Karpas-422 (cell line): ENCODE results near the gene NLRP6. TPM values are rescaled to one million over a fixed set of nuclear protein-coding genes. Genes with fewer than 3 reads are reported as not detected.
A peak's percentile ranks its signal among the peaks of the same experiment; 100 is the strongest.
"Not testable (repeated sequence)": the region's sequence is repeated elsewhere in the genome, so short reads cannot be mapped to it uniquely, and the experiment has no call there.

Source experiments
- DNase-seq: peaks from one replicate; pipeline ENCODE4 v3.0.0-alpha.2; 2015
- H2AFZ ChIP-seq: fragments of 200-600 bp; sonication (generic); 2 replicates; pipeline ENCODE4 v1.6.1; 2014; ENCODE audit warnings: antibody characterized with exemption, low read length, mixed read lengths
- H3K27ac ChIP-seq: fragments of 200-600 bp; sonication (generic); 2 replicates; pipeline ENCODE4 v1.5.1; 2014; ENCODE audit warnings: mild to moderate bottlenecking, low read length, moderate library complexity
- H3K27me3 ChIP-seq: fragments of 200-600 bp; sonication (generic); 2 replicates; pipeline ENCODE4 v1.6.1; 2014; ENCODE audit warnings: low read length, mixed read lengths
- H3K36me3 ChIP-seq: fragments of 200-600 bp; sonication (generic); 2 replicates; pipeline ENCODE4 v1.6.1; 2014; ENCODE audit warnings: low read length, mixed read lengths; ENCODE audit not compliant: insufficient read depth
- H3K4me1 ChIP-seq: fragments of 200-600 bp; sonication (generic); 2 replicates; pipeline ENCODE4 v1.6.1; 2014; ENCODE audit warnings: mild to moderate bottlenecking, low read length, mixed read lengths
- H3K4me2 ChIP-seq: fragments of 200-600 bp; sonication (generic); 2 replicates; pipeline ENCODE4 v1.6.1; 2014; ENCODE audit warnings: low read length, low read depth, mild to moderate bottlenecking; ENCODE audit not compliant: poor library complexity, severe bottlenecking
- H3K4me3 ChIP-seq: fragments of 200-600 bp; sonication (generic); 2 replicates; pipeline ENCODE4 v1.5.1; 2014; ENCODE audit warnings: mild to moderate bottlenecking, antibody characterized with exemption, low read length, mixed read lengths
- H3K79me2 ChIP-seq: fragments of 200-600 bp; sonication (generic); 2 replicates; pipeline ENCODE4 v1.6.1; 2014; ENCODE audit warnings: mild to moderate bottlenecking, low read length, mixed read lengths
- H3K9ac ChIP-seq: fragments of 200-600 bp; sonication (generic); 2 replicates; pipeline ENCODE4 v1.6.0; 2014; ENCODE audit warnings: low read length
- H3K9me2 ChIP-seq: fragments of 200-600 bp; sonication (generic), shearing (Covaris generic); replicated peaks from 2 replicates; pipeline ENCODE4 v1.6.0; 2014; ENCODE audit warnings: mild to moderate bottlenecking, low read length, moderate library complexity; ENCODE audit not compliant: insufficient read depth
- H3K9me3 ChIP-seq: fragments of 300-700, 200-600 bp; sonication (generic); 2 replicates; pipeline ENCODE4 v1.6.1; 2014; ENCODE audit warnings: low read length, mixed read lengths
- H4K20me1 ChIP-seq: fragments of 200-600 bp; sonication (generic); 2 replicates; pipeline ENCODE4 v1.6.1; 2014; ENCODE audit warnings: mild to moderate bottlenecking, antibody characterized with exemption, low read length, low read depth; ENCODE audit not compliant: insufficient read depth
- total RNA-seq: library from RNA; depleted of rRNA; stranded (reverse); fragments of >200 nt; shearing (Covaris generic); gene quantifications from 2 replicates; pipeline ENCODE4 v1.2.3, GENCODE V29; 2014; ENCODE audit warnings: low replicate concordance

NLRP6 gene
- total RNA-seq, 1 experiment from 2014 or later = not detected

DNA sequence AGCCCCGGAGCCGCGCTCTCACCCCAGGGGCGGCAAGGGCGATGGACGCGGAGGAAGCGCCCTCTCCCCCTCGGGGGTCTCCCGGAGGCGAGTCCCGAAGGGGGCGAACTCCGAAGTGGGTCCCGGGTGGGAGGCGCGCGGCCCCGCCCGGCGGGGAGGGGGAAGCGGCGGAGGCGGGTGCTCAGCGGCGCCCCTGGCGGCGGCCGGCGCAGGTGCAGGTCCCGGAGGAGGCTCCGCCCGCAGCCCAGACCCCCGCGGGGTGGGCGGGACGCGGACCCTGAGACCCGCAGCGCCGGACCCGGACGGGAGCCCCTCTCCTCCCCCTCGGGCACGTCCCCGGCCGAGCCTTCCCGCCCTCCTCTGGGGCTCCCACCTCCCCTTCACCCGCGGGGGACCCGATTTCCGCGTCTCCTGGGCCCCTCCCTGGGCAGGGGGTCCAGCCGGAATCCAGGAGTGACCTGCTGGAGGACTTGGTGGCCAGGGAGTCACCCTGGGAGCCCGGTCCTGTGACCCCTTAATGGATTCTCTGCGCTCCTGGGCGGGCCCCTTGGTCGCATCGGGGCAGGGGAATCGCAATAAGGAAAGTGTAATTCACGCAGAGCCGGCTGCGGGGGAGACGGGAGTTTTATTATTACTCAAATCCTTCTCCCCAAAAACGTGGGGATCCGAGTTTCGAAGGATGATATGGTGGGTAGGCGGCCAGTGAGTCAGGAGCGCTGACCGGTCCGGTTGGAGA, 33.0 kb downstream of the NLRP6 start:
- H3K4me1 ChIP-seq = peaks cover 29% of the 10 kb centered on the region
- not testable (repeated sequence) for H3K27ac ChIP-seq, H3K9ac ChIP-seq

DNA sequence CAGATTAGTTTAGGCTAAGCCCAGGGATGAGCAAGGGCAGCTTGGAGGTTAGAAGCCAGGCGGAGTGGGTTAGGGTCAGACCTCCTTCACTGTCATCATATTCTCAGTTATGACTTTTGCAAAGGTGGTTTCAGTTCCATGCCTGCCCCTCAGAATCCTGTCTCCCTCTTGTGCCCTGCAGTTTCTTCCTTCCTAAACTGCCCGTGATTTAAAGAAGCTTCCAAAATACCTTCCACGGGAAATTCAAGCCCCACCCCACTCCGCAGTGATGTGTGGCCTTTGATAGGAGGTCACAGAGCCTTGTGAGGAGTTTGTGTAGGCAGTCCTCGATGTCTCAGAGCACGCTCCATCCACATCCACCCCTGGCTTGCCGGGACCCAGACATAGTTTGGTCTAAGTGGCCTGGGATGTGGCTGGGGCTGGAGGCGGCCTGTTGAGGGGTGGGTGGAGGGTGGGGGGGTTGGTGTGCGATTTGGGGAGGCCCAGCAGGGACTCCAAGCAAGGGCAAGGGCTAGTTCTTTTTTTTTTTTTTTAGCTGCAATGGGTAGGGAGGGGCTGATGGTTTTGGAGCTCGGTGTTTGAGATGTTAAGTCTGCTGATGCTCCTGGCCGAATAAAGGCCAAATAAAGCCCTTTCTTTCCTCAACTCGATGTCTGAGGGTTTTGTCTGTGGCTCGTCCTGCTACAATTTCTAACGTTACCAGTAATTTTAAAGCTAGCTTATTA, 34.0 kb downstream of the NLRP6 start:
- H3K4me3 ChIP-seq = no peak overlapping the region
- H3K36me3 ChIP-seq = no peaks in the 10 kb centered on the region
- no peaks in the 10 kb centered on the region for H4K20me1 ChIP-seq
- H3K27me3 ChIP-seq = no peaks in the 10 kb centered on the region
- H3K4me1 ChIP-seq = peaks cover 29% of the 10 kb centered on the region
- H2AFZ ChIP-seq = no peak overlapping the region
- H3K9me2 ChIP-seq = no peaks in the 10 kb centered on the region
- DNase-seq = no peak
- peaks cover 9% of the 10 kb centered on the region for H3K79me2 ChIP-seq
- H3K4me2 ChIP-seq = no peak overlapping the region
- no peaks in the 10 kb centered on the region for H3K9me3 ChIP-seq
- H3K27ac ChIP-seq = no peak overlapping the region
- no peak overlapping the region for H3K9ac ChIP-seq

More for the DNA sequence above, 33.0 kb downstream of the NLRP6 start:
- H3K79me2 ChIP-seq, H3K27me3 ChIP-seq, H4K20me1 ChIP-seq, H3K9me2 ChIP-seq, H3K4me3 ChIP-seq, DNase-seq, H3K4me2 ChIP-seq, H2AFZ ChIP-seq, H3K9me3 ChIP-seq, H3K36me3 ChIP-seq: not testable (repeated sequence)

DNA sequence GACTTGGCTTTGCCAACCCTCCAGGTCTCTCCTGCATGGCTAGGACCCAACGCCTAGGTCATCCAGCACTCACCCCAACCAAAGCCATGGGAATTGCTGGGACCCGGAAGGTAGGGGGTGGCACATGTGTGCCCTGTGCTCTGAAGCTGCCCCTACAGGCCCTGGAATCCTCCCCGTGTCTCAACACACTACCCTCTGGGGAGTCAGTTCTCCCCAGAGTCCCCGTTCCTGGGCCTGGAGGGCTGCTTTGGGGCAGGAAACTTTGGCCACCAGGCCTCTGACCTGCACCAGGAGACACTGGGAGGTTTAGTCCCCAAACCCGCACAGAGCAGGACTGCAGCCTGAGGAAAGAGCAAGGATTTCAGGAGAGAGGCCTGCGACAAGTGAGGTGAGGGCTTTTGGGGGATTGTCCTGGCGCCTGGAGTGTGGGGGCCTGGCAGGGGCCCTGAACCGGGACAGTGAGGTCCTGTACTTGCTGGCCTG, 35.1 kb downstream of the NLRP6 start:
- Histone ChIP-seq H3K9me2 (no peaks in the 10 kb centered on the region), H3K27me3 (no peaks in the 10 kb centered on the region), H3K4me2 (peak overlapping the region; percentile 70), H3K9ac (peak overlapping the region; percentile 73), H4K20me1 (no peaks in the 10 kb centered on the region), H3K9me3 (no peaks in the 10 kb centered on the region), H3K36me3 (no peaks in the 10 kb centered on the region), H3K79me2 (peaks cover 9% of the 10 kb centered on the region), H3K4me3 (peak overlapping the region; percentile 68), H3K4me1 (peaks cover 27% of the 10 kb centered on the region), H2AFZ (peak overlapping the region; percentile 15; the same call in 1 of the 2 replicates), H3K27ac (peak overlapping the region; percentile 58)
- DNase-seq = no peak

DNA sequence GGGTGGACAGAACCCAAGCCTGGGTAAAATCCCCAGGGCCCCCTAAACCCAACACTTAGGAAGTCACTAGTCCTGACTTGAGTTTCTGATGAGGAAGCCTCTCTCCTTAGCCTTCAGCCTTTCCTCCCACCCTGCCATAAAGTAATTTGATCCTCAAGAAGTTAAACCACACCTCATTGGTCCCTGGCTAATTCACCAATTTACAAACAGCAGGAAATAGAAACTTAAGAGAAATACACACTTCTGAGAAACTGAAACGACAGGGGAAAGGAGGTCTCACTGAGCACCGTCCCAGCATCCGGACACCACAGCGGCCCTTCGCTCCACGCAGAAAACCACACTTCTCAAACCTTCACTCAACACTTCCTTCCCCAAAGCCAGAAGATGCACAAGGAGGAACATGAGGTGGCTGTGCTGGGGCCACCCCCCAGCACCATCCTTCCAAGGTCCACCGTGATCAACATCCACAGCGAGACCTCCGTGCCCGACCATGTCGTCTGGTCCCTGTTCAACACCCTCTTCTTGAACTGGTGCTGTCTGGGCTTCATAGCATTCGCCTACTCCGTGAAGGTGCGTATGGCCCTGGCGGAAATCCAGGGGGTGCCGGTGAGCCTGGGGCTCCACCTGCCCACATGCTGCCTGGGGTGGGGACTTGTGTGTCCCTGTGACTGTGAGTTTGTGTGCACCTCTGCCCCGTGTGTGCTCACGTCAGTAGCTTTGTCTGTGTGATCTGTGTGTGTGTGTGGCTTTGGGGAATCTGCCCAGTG, 35.8 kb downstream of the NLRP6 start, which contains the start of gene IFITM1:
Gene IFITM1 (plus strand): TSS at position 254 of the 767 bp plus-strand sequence. CDS start 131 bp downstream, at position 385.
- H3K79me2 ChIP-seq = peaks cover 9% of the 10 kb centered on the region
- no peaks in the 10 kb centered on the region for H3K27me3 ChIP-seq
- peak within 1 kb of the TSS; percentile 70 for H3K4me2 ChIP-seq
- peak; percentile 86 for DNase-seq
- H3K36me3 ChIP-seq = no peaks in the 10 kb centered on the region
- no peaks in the 10 kb centered on the region for H4K20me1 ChIP-seq
- peaks cover 27% of the 10 kb centered on the region for H3K4me1 ChIP-seq
- no peaks in the 10 kb centered on the region for H3K9me3 ChIP-seq
- peak within 1 kb of the TSS; percentile 68 for H3K4me3 ChIP-seq
- H3K27ac ChIP-seq = peak within 1 kb of the TSS; percentile 58
- no peaks in the 10 kb centered on the region for H3K9me2 ChIP-seq
- H3K9ac ChIP-seq = peak within 1 kb of the TSS; percentile 73
- H2AFZ ChIP-seq = peak within 1 kb of the TSS; percentile 15; the same call in 1 of the 2 replicates

DNA sequence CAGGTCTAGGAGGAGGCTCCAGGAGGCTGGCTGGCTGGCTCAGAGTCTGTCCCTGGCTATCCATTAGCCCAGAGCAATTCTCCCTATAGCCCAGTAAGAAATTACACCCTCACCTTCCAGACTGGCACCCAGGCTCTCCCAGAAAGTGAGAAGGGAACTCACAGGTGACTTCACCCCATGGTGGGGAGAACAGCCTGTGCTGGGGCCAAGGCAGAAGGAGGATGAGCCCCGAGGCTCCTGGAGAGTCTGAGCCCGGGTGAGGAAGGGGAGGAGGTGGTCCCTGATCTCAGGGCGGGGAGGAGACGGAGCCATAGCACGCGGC, 36.3 kb downstream of the NLRP6 start:
- not testable (repeated sequence) for H3K9me2 ChIP-seq, H3K27me3 ChIP-seq, H3K36me3 ChIP-seq, H4K20me1 ChIP-seq, H3K9me3 ChIP-seq, H3K79me2 ChIP-seq, H2AFZ ChIP-seq, H3K27ac ChIP-seq, DNase-seq
- peak overlapping the region; percentile 68 for H3K4me3 ChIP-seq
- H3K4me1 ChIP-seq = peaks cover 27% of the 10 kb centered on the region
- peak overlapping the region; percentile 70 for H3K4me2 ChIP-seq
- peak overlapping the region; percentile 73 for H3K9ac ChIP-seq

DNA sequence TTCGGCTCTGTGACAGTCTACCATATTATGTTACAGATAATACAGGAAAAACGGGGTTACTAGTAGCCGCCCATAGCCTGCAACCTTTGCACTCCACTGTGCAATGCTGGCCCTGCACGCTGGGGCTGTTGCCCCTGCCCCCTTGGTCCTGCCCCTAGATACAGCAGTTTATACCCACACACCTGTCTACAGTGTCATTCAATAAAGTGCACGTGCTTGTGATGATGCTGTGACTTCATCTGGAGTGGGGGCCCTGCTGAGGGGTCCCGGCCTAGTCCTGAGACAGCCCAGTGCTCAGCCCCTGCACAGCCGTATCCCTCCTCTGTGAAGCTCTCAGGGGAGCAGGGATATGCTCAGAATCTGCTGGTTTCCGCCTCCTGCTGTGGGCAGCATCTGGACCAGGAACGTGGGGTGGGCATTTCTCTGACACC, 36.9 kb downstream of the NLRP6 start:
- peaks cover 9% of the 10 kb centered on the region for H3K79me2 ChIP-seq
- no peak overlapping the region for H3K27ac ChIP-seq
- no peak for DNase-seq
- H3K9me3 ChIP-seq = no peaks in the 10 kb centered on the region
- H3K9ac ChIP-seq = peak overlapping the region; percentile 73
- H3K4me3 ChIP-seq = peak overlapping the region; percentile 68
- H3K27me3 ChIP-seq = no peaks in the 10 kb centered on the region
- peaks cover 27% of the 10 kb centered on the region for H3K4me1 ChIP-seq
- no peaks in the 10 kb centered on the region for H3K36me3 ChIP-seq
- no peaks in the 10 kb centered on the region for H4K20me1 ChIP-seq
- no peaks in the 10 kb centered on the region for H3K9me2 ChIP-seq
- H2AFZ ChIP-seq = no peak overlapping the region
- H3K4me2 ChIP-seq = peak overlapping the region; percentile 70

DNA sequence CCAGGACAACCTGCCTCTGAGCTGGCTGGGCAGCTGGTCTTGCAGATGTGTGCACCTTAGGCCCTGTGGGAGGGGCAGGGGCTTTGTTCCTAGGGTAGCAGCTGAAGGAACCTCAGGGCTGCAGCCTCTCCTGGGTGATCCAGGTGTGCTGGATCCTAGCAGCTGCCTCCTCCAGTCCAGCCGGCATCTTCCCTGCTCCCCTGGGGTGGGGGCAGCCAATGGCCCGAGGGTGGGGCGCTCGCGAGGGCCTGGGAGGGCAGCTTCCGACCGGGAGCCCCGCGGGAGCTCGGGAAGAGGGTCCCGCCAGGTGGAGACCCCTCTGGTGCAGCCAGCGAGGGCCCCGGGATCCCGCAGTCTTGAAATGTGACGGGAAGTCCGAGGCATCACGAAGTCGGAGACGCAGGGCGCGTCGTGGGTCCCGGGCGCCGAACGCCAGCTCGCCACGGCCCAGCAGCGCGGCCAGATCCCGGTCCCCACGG, 37.3 kb downstream of the NLRP6 start:
- Histone ChIP-seq H3K4me1 (peaks cover 27% of the 10 kb centered on the region), H3K27me3 (no peaks in the 10 kb centered on the region), H3K9ac (peak overlapping the region; percentile 73), H3K4me3 (peak overlapping the region; percentile 68), H2AFZ (no peak overlapping the region), H3K9me2 (no peaks in the 10 kb centered on the region), H3K36me3 (no peaks in the 10 kb centered on the region), H3K79me2 (peaks cover 9% of the 10 kb centered on the region), H3K4me2 (peak overlapping the region; percentile 70), H3K27ac (no peak overlapping the region), H3K9me3 (no peaks in the 10 kb centered on the region), H4K20me1 (no peaks in the 10 kb centered on the region)
- DNase-seq = no peak
